Measurements from ENCODE around the gene PRKACB.

The PRKACB gene

GRCh38 chr1:84247425-84248220 is 103.6 kb downstream of the PRKACB start:
- in situ Hi-C loops (cut with MboI; ENCODE audit: low pct_unique_long_range_greater_than_20kb, low sequenced_read_pairs, unreplicated experiment): no loop called here
- no peak for DNase-seq (ENCODE audit: low spot score)
- TF ChIP-seq, protein P1, sequence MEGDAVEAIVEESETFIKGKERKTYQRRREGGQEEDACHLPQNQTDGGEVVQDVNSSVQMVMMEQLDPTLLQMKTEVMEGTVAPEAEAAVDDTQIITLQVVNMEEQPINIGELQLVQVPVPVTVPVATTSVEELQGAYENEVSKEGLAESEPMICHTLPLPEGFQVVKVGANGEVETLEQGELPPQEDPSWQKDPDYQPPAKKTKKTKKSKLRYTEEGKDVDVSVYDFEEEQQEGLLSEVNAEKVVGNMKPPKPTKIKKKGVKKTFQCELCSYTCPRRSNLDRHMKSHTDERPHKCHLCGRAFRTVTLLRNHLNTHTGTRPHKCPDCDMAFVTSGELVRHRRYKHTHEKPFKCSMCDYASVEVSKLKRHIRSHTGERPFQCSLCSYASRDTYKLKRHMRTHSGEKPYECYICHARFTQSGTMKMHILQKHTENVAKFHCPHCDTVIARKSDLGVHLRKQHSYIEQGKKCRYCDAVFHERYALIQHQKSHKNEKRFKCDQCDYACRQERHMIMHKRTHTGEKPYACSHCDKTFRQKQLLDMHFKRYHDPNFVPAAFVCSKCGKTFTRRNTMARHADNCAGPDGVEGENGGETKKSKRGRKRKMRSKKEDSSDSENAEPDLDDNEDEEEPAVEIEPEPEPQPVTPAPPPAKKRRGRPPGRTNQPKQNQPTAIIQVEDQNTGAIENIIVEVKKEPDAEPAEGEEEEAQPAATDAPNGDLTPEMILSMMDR (IDR thresholded peaks at IDR 0.05; ENCODE audit: extremely low read depth, insufficient read depth, missing control alignments): no peak

DNA sequence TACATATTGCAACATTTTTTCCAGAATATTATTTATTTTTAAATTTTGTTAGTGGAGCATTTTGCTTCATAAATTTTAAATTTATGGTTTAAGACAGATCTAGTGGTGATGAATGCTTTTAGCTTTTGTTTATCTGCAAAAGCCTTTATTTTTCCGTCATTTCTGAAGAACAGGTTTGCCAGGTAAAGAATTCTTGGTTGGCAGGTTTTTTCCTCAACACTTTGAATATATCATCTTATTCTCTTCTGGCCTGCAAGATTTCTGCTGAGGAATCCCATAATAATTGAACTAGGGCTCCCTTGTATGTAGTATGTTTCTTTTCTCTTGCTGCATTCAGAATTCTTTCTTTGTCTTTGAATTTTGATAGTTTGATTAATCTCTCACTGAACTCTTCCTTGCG is 106.6 kb downstream of the PRKACB start:
- in situ Hi-C loops (cut with MboI; ENCODE audit: low pct_unique_long_range_greater_than_20kb, low sequenced_read_pairs, unreplicated experiment): no loop called here
- TF ChIP-seq, protein P1 (IDR thresholded peaks at IDR 0.05; ENCODE audit: extremely low read depth, insufficient read depth, missing control alignments): no peak
- no peak for DNase-seq (ENCODE audit: low spot score)

- DNase-seq (ENCODE audit: low spot score): no peak
- TF ChIP-seq, protein P1 (IDR thresholded peaks at IDR 0.05; ENCODE audit: extremely low read depth, insufficient read depth, missing control alignments): no peak
- in situ Hi-C loops (cut with MboI; ENCODE audit: low pct_unique_long_range_greater_than_20kb, low sequenced_read_pairs, unreplicated experiment): no loop called here
These were observed 109.0 kb downstream of the PRKACB start for GRCh38 chr1:84253036-84253435.

DNA sequence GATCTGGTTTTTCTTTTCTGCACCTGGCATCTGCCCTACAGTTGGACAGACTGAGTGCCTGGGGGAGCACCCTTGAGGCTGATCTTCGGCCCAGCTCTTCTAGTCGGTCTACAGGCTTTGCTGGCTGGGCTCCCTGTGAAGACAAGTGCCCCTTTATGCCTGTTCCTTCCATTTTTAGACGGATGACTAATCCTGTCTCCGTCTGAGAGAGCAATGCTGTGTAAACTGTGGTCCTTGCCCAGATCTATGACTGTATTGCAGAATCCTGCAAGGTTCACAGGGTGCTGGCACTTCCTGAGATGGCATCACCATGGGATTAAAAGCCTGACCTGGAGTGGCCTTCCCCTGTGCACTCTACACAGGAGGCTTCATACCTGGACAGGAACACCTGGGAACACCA is 109.8 kb downstream of the PRKACB start:
- no peak for DNase-seq (ENCODE audit: low spot score)
- TF ChIP-seq, protein P1 (IDR thresholded peaks at IDR 0.05; ENCODE audit: extremely low read depth, insufficient read depth, missing control alignments): no peak
- in situ Hi-C loops (cut with MboI; ENCODE audit: low pct_unique_long_range_greater_than_20kb, low sequenced_read_pairs, unreplicated experiment): no loop called here

GRCh38 chr1:84254703-84255238 is 110.7 kb downstream of the PRKACB start:
- no peak for DNase-seq (ENCODE audit: low spot score)
- in situ Hi-C loops (cut with MboI; ENCODE audit: low pct_unique_long_range_greater_than_20kb, low sequenced_read_pairs, unreplicated experiment): no loop called here
- TF ChIP-seq, protein P1 (IDR thresholded peaks at IDR 0.05; ENCODE audit: extremely low read depth, insufficient read depth, missing control alignments): no peak

- DNase-seq (ENCODE audit: low spot score): no peak
- in situ Hi-C loops (cut with MboI; ENCODE audit: low pct_unique_long_range_greater_than_20kb, low sequenced_read_pairs, unreplicated experiment): no loop called here
- TF ChIP-seq, protein P1 (IDR thresholded peaks at IDR 0.05; ENCODE audit: extremely low read depth, insufficient read depth, missing control alignments): no peak
These were observed 111.5 kb downstream of the PRKACB start for GRCh38 chr1:84255582-84255981.

All from GM13977 (cell line).